ENCODE data around the gene ITPKB. TPM values are rescaled to one million over a fixed set of nuclear protein-coding genes. Genes with fewer than 3 reads are reported as not detected.

Gene ITPKB
- polyA plus RNA-seq, 4 donors: 24.4 to 25.2 (median 24.8) TPM

- DNase-seq (ENCODE audit: low read depth in 4 of 4, low spot score in 3 of 4): no peak
Measured at GRCh38 chr1:226593541-226593940, 145.5 kb downstream of the ITPKB start.

GRCh38 chr1:226590614-226591013, 148.5 kb downstream of the ITPKB start:
- DNase-seq (ENCODE audit: low read depth in 4 of 4, low spot score in 3 of 4): no peak

GRCh38 chr1:226589008-226589733, 149.9 kb downstream of the ITPKB start:
- no peak for DNase-seq (ENCODE audit: low read depth in 4 of 4, low spot score in 3 of 4)

DNA sequence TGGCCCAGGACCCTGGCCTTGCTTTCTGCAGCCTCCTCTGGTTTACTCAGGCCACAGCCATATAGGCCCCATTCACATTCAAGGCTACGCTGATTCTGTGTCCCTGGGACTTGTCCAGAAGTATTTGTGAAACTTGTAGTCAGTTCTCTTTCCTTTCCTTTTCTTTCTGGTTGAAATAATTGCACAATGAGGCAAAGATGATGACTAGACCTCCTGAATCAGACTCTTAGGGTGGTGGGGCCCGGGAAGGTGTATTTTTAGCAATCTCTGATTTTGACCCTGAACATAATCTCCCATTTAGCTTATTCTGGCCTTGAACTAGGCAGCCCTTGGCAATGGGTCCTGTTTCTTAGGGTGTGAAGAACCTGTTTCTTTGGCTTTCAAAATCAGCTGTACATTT, 150.6 kb downstream of the ITPKB start:
- DNase-seq (ENCODE audit: low read depth in 4 of 4, low spot score in 3 of 4): no peak

DNA sequence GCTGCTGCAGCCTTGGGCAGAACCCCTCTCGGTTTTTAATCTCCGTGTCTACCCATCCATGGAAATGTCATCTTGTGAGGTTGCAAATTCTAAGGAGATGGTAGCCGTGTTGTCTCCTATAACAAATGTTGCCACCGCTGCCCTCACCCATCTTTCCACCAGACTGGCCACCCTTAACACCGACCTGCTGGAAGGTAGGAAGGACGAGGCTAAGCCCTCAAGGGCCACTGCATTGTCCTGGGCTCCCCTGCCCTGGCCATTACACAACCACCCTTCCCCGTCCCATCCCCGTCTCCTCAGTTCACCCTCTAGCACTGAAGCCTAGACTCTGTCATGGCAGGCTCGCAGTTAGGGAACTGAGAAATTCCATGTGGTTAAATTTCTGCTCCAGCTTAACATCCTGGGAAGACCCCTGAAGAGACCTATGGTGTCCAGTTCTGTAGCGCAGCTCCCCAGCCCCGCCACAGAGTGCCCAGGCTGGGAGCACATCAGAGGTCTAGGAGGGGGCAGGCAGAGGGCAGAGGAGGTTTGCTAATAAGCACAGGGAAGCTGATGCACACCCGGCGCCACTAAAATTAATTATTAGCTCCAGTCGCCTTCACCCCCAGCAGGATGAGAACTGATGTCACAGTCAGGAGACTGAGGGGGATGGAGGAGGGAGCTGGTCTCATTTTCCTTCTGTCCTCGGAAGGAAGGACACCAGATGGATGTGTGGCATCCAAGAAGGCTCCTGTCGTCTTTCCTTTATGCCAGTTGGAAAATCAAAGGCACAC, 152.2 kb downstream of the ITPKB start:
- peak in 2 of 4 donors; percentile 26 to 27 for DNase-seq (ENCODE audit: low read depth in 4 of 4, low spot score in 3 of 4)

GRCh38 chr1:226586116-226586515, 153.0 kb downstream of the ITPKB start:
- no peak for DNase-seq (ENCODE audit: low read depth in 4 of 4, low spot score in 3 of 4)

- no peak for DNase-seq (ENCODE audit: low read depth in 4 of 4, low spot score in 3 of 4)
Measured at GRCh38 chr1:226584164-226584563, 154.9 kb downstream of the ITPKB start.

GRCh38 chr1:226582966-226583365, 156.1 kb downstream of the ITPKB start:
- no peak for DNase-seq (ENCODE audit: low read depth in 4 of 4, low spot score in 3 of 4)

Other genes starting within 250 kb of the ITPKB start
- gene STUM, start 190.5 kb downstream of the ITPKB start, polyA plus RNA-seq (ENCODE audit: insufficient read length in 4 of 4): 1 to 10 TPM in 3 of 4 donors, under 1 TPM in 1; 0.93 to 1.9 (median 1.2) TPM
- 10 to 100 TPM; 16.9 to 18.2 (median 17.6) TPM for gene PSEN2, start 131.3 kb upstream of the ITPKB start, polyA plus RNA-seq (ENCODE audit: insufficient read length in 4 of 4)
- gene COQ8A, start 201.0 kb upstream of the ITPKB start, polyA plus RNA-seq (ENCODE audit: insufficient read length in 4 of 4): 10 to 100 TPM; 27.9 to 34.4 (median 32.4) TPM

All from right renal pelvis (tissue), 4 donors.